Neural cell (in vitro differentiated cells): ENCODE measurements around the gene GMPR. TPM values are rescaled to one million over a fixed set of nuclear protein-coding genes. Genes with fewer than 3 reads are reported as not detected.

ENCODE experiments used
- H2AFZ ChIP-seq: fragments of 200-600, 300-800 bp; sonication (generic), shearing (Covaris generic); 2 replicates; pipeline ENCODE4 v1.6.0; 2014; ENCODE audit warnings: low read depth, mild to moderate bottlenecking, antibody characterized with exemption, low read length, moderate library complexity
- H3F3A ChIP-seq: fragments of 200-600 bp; shearing (Covaris generic); 2 replicates; pipeline ENCODE4 v1.6.1; 2016; ENCODE audit warnings: mild to moderate bottlenecking, moderate library complexity, mixed read lengths, antibody characterized with exemption, low read length; ENCODE audit not compliant: insufficient read depth, poor library complexity, severe bottlenecking
- H3K27ac ChIP-seq: fragments of 200-600, 300-800 bp; sonication (generic), shearing (Covaris generic); 2 replicates; pipeline ENCODE4 v1.5.1; 2014; ENCODE audit warnings: mild to moderate bottlenecking, low read length, moderate library complexity
- H3K27me3 ChIP-seq: fragments of 300-800, 200-600 bp; sonication (generic), shearing (Covaris generic); 2 replicates; pipeline ENCODE4 v1.6.0; 2014; ENCODE audit warnings: mild to moderate bottlenecking, low read depth, low read length, moderate library complexity; ENCODE audit not compliant: insufficient read depth
- H3K36me3 ChIP-seq: fragments of 300-800, 200-600 bp; sonication (generic), shearing (Covaris generic); 2 replicates; pipeline ENCODE4 v1.5.1; 2014; ENCODE audit warnings: mild to moderate bottlenecking, antibody characterized with exemption, low read length, moderate library complexity; ENCODE audit not compliant: insufficient read depth
- H3K4me2 ChIP-seq: fragments of 300-800, 200-600 bp; sonication (generic), shearing (Covaris generic); 2 replicates; pipeline ENCODE4 v1.6.0; 2014; ENCODE audit warnings: mild to moderate bottlenecking, low read length
- H3K4me3 ChIP-seq: fragments of 300-800, 200-600 bp; sonication (generic), shearing (Covaris generic); 2 replicates; pipeline ENCODE4 v1.5.1; 2014; ENCODE audit warnings: mild to moderate bottlenecking, low read length, moderate library complexity
- H3K79me2 ChIP-seq: fragments of 200-600 bp; shearing (Covaris generic); replicated peaks from 2 replicates; pipeline ENCODE4 v1.6.0; 2014; ENCODE audit warnings: mild to moderate bottlenecking, low read length, moderate library complexity; ENCODE audit not compliant: insufficient read depth
- H3K9ac ChIP-seq: fragments of 300-800, 200-600 bp; sonication (generic), shearing (Covaris generic); 2 replicates; pipeline ENCODE4 v1.6.1; 2016; ENCODE audit warnings: mild to moderate bottlenecking, low read length, mixed read lengths
- H3K9me2 ChIP-seq: fragments of 200-600 bp; shearing (Covaris generic); 2 replicates; pipeline ENCODE4 v1.6.1; 2016; ENCODE audit warnings: mild to moderate bottlenecking, low read length, mixed read lengths; ENCODE audit not compliant: insufficient read depth
- H3K9me3 ChIP-seq: fragments of 200-600, 300-800 bp; sonication (generic), shearing (Covaris generic); 2 replicates; pipeline ENCODE4 v1.6.1; 2016; ENCODE audit warnings: mild to moderate bottlenecking, mixed run types, low read length, moderate library complexity, mixed read lengths
- H4K20me1 ChIP-seq: fragments of 200-600 bp; shearing (Covaris generic); 2 replicates; pipeline ENCODE4 v1.6.1; 2016; ENCODE audit warnings: mild to moderate bottlenecking, mixed run types; ENCODE audit not compliant: insufficient read depth
- EP300 ChIP-seq: fragments of 450-650 bp; conservative IDR thresholded peaks from 2 replicates; pipeline ENCODE4 v1.6.1; 2014; ENCODE audit warnings: antibody characterized with exemption, mild to moderate bottlenecking, moderate library complexity; ENCODE audit not compliant: poor library complexity, severe bottlenecking
- EZH2 ChIP-seq: fragments of 200-600, 300-800 bp; shearing (Covaris generic), sonication (generic); IDR thresholded peaks from 2 replicates; pipeline ENCODE4 v1.6.1; 2014; ENCODE audit warnings: antibody characterized with exemption, low read length, borderline replicate concordance, mild to moderate bottlenecking; ENCODE audit not compliant: insufficient read depth, poor library complexity, severe bottlenecking
- MXI1 ChIP-seq: fragments of 450-650 bp; conservative IDR thresholded peaks from 2 replicates; pipeline ENCODE4 v1.6.1; 2014; ENCODE audit warnings: antibody characterized with exemption, mild to moderate bottlenecking; ENCODE audit not compliant: poor library complexity, severe bottlenecking
- POLR2AphosphoS5 ChIP-seq: IDR thresholded peaks from 2 replicates; pipeline ENCODE4 v1.6.1; 2012
- RAD21 ChIP-seq: fragments of 450-650 bp; conservative IDR thresholded peaks from 2 replicates; pipeline ENCODE4 v1.6.1; 2014; ENCODE audit warnings: antibody characterized with exemption, mild to moderate bottlenecking, moderate library complexity
- SMC3 ChIP-seq: fragments of 450-650 bp; conservative IDR thresholded peaks from 2 replicates; pipeline ENCODE4 v1.6.1; 2014; ENCODE audit warnings: antibody characterized with exemption, mild to moderate bottlenecking, moderate library complexity; ENCODE audit not compliant: poor library complexity
- TAF1 ChIP-seq: IDR thresholded peaks from 2 replicates; pipeline ENCODE4 v1.6.1; 2012; ENCODE audit warnings: low read depth
- polyA plus RNA-seq: library from polyadenylated mRNA; depleted of rRNA; stranded (reverse); fragments of >200 nt; gene quantifications from 2 replicates; pipeline ENCODE4 v1.2.3, GENCODE V29; 2014
- TF ChIP-seq, protein P1 (sequence below): fragments of 450-650 bp; IDR thresholded peaks from 2 replicates; pipeline ENCODE4 v1.5.1; 2014; ENCODE audit warnings: antibody characterized with exemption, mild to moderate bottlenecking, moderate library complexity; ENCODE audit not compliant: poor library complexity, severe bottlenecking
- TF ChIP-seq, protein P2 (sequence below): IDR thresholded peaks from 2 replicates; pipeline ENCODE4 v1.6.1; 2012; ENCODE audit warnings: borderline replicate concordance

Gene GMPR
- polyA plus RNA-seq, 1 donor from 2014 or later, result not detected

DNA sequence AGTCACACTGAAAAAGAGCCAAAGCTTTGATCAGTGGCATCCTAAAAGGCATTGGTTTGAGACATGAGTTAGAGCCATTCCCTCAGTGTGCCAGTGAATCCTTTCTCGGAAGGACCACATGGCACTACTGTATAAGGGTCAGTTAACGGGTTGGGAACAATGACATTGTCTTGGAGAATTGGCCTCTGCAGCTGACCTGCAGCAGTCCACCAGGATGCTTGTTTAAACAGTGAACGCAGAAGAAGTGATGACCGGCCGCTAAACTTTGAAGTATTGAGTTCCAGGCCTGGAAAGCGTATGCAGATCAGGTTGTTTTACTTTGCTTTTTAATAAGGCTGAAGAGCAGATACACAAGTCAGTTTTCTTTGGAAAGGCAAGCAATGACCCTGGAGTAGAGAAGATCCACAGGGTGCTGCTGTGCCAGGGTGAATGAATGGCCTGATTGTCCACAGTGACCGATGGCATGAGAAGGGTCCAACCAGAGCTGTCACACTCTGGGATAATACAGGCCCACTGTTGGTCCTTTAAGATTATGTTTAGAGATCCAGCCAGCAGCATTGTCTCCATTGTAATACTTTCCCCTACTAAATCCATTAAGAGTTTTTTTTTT is 57.8 kb downstream of the GMPR start:
- no peaks in the 10 kb centered on the region for H3K79me2 ChIP-seq
- no peaks in the 10 kb centered on the region for H3F3A ChIP-seq
- no peaks in the 10 kb centered on the region for H3K36me3 ChIP-seq
- H4K20me1 ChIP-seq, result no peaks in the 10 kb centered on the region
- H3K4me2 ChIP-seq, result no peak overlapping the region
- H3K9me2 ChIP-seq, result no peaks in the 10 kb centered on the region
- no peak for TF ChIP-seq TAF1
- TF ChIP-seq SMC3, result no peak
- TF ChIP-seq, protein P1, sequence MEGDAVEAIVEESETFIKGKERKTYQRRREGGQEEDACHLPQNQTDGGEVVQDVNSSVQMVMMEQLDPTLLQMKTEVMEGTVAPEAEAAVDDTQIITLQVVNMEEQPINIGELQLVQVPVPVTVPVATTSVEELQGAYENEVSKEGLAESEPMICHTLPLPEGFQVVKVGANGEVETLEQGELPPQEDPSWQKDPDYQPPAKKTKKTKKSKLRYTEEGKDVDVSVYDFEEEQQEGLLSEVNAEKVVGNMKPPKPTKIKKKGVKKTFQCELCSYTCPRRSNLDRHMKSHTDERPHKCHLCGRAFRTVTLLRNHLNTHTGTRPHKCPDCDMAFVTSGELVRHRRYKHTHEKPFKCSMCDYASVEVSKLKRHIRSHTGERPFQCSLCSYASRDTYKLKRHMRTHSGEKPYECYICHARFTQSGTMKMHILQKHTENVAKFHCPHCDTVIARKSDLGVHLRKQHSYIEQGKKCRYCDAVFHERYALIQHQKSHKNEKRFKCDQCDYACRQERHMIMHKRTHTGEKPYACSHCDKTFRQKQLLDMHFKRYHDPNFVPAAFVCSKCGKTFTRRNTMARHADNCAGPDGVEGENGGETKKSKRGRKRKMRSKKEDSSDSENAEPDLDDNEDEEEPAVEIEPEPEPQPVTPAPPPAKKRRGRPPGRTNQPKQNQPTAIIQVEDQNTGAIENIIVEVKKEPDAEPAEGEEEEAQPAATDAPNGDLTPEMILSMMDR, result no peak
- TF ChIP-seq RAD21, result no peak
- TF ChIP-seq, protein P2, sequence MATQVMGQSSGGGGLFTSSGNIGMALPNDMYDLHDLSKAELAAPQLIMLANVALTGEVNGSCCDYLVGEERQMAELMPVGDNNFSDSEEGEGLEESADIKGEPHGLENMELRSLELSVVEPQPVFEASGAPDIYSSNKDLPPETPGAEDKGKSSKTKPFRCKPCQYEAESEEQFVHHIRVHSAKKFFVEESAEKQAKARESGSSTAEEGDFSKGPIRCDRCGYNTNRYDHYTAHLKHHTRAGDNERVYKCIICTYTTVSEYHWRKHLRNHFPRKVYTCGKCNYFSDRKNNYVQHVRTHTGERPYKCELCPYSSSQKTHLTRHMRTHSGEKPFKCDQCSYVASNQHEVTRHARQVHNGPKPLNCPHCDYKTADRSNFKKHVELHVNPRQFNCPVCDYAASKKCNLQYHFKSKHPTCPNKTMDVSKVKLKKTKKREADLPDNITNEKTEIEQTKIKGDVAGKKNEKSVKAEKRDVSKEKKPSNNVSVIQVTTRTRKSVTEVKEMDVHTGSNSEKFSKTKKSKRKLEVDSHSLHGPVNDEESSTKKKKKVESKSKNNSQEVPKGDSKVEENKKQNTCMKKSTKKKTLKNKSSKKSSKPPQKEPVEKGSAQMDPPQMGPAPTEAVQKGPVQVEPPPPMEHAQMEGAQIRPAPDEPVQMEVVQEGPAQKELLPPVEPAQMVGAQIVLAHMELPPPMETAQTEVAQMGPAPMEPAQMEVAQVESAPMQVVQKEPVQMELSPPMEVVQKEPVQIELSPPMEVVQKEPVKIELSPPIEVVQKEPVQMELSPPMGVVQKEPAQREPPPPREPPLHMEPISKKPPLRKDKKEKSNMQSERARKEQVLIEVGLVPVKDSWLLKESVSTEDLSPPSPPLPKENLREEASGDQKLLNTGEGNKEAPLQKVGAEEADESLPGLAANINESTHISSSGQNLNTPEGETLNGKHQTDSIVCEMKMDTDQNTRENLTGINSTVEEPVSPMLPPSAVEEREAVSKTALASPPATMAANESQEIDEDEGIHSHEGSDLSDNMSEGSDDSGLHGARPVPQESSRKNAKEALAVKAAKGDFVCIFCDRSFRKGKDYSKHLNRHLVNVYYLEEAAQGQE, result no peak
- TF ChIP-seq POLR2AphosphoS5, result no peak
- no peak for TF ChIP-seq MXI1
- TF ChIP-seq EP300, result no peak
- no peak for TF ChIP-seq EZH2
- no peak overlapping the region for H2AFZ ChIP-seq
- no peak overlapping the region for H3K9ac ChIP-seq
- no peaks in the 10 kb centered on the region for H3K27me3 ChIP-seq
- no peak overlapping the region for H3K4me3 ChIP-seq
- no peaks in the 10 kb centered on the region for H3K9me3 ChIP-seq
- no peak overlapping the region for H3K27ac ChIP-seq

DNA sequence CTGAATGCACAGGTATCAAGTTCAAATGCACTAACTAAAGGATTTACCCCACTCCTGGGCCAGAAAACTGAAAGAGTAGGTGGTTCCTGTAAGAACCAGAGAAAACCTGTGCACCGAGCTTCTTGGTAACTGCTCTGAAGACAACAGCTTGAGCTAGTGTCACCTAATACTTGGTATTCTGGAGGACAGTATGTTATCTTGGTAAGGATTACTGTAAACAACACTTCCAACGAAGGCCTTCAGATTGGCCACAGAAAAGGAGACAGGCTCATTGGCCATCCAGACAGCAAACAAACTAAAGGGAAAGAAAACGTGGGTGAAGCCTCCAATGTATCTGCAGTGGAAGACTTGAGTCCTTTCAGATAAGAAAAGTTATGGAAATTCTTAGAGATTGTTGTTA is 61.5 kb downstream of the GMPR start:
- TF ChIP-seq MXI1 (no peak), SMC3 (no peak), EZH2 (no peak), TAF1 (no peak)
- TF ChIP-seq, protein P2, result no peak
- H3K9ac ChIP-seq, result no peak overlapping the region
- H3K27ac ChIP-seq, result no peak overlapping the region
- no peaks in the 10 kb centered on the region for H3K9me2 ChIP-seq
- no peaks in the 10 kb centered on the region for H4K20me1 ChIP-seq
- H3K9me3 ChIP-seq, result no peaks in the 10 kb centered on the region
- H3K4me3 ChIP-seq, result no peak overlapping the region
- no peaks in the 10 kb centered on the region for H3F3A ChIP-seq
- H3K36me3 ChIP-seq, result no peaks in the 10 kb centered on the region
- no peak overlapping the region for H3K4me2 ChIP-seq
- H3K27me3 ChIP-seq, result no peaks in the 10 kb centered on the region
- H3K79me2 ChIP-seq, result no peaks in the 10 kb centered on the region
- H2AFZ ChIP-seq, result no peak overlapping the region
